Epithelial cell of esophagus (primary cell): ENCODE measurements around the gene CIC.

Experiments used
- DNase-seq: peaks from one replicate; pipeline ENCODE4 v3.0.0; 2010; ENCODE audit warnings: low read depth
- H3K4me3 ChIP-seq: 2 replicates; pipeline ENCODE4 v1.5.1; 2011; ENCODE audit warnings: mild to moderate bottlenecking, low read length, control low read depth
- CTCF ChIP-seq: IDR thresholded peaks from 2 replicates; pipeline ENCODE4 v1.5.1; 2011; ENCODE audit warnings: low read depth, mild to moderate bottlenecking, low read length, control low read depth, inconsistent platforms; ENCODE audit not compliant: insufficient read depth; ENCODE audit errors: missing control alignments

Gene CIC

GRCh38 chr19:42343344-42344110 is 74.5 kb downstream of the CIC start:
- DNase-seq, result no peak
- no peak for TF ChIP-seq CTCF

GRCh38 chr19:42344336-42344893 is 75.4 kb downstream of the CIC start:
- no peak for TF ChIP-seq CTCF
- no peak overlapping the region for H3K4me3 ChIP-seq
- DNase-seq, result no peak

More at GRCh38 chr19:42343344-42344110, 74.5 kb downstream of the CIC start:
- no peak overlapping the region for H3K4me3 ChIP-seq
